ENCODE measurements around the gene KRT33B.

KRT33B gene

GRCh38 chr17:41404024-41404671 is 34.5 kb upstream of the KRT33B start (continued):
- TF ChIP-seq ZSCAN16 (tag by site-specific recombination; IDR thresholded peaks at IDR 0.05) (no peak), ZBTB48 (tag by site-specific recombination; IDR thresholded peaks at IDR 0.05) (peak; percentile 71), ZNF274 (IDR thresholded peaks at IDR 0.05; ENCODE audit: low read length) (no peak), ZNF274 (tag by site-specific recombination; IDR thresholded peaks at IDR 0.05; ENCODE audit: borderline replicate concordance) (no peak), ZNF133 (tag by site-specific recombination; IDR thresholded peaks at IDR 0.05) (no peak), ZNF837 (tag by site-specific recombination; IDR thresholded peaks at IDR 0.05) (no peak), ZNF19 (tag by site-specific recombination; IDR thresholded peaks at IDR 0.05; ENCODE audit: low read depth) (no peak), ZNF692 (tag by site-specific recombination; IDR thresholded peaks at IDR 0.05) (peak; percentile 97), ZEB2 (tag by site-specific recombination; IDR thresholded peaks at IDR 0.05) (peak; percentile 58), BCL11B (tag by site-specific recombination; IDR thresholded peaks at IDR 0.05; ENCODE audit: low read depth) (no peak), PRDM2 (tag by site-specific recombination; IDR thresholded peaks at IDR 0.05; ENCODE audit: borderline replicate concordance) (no peak), KLF1 (tag by site-specific recombination; IDR thresholded peaks at IDR 0.05) (peak; percentile 47; the same call in 1 of the 2 replicates), KLF8 (tag by site-specific recombination; IDR thresholded peaks at IDR 0.05) (peak; percentile 63; the same call in 1 of the 2 replicates), ZNF37A (tag by site-specific recombination; IDR thresholded peaks at IDR 0.05) (no peak), BCL11A (tag by site-specific recombination; IDR thresholded peaks at IDR 0.05; ENCODE audit: low read depth) (peak; percentile 93), SALL2 (tag by site-specific recombination; IDR thresholded peaks at IDR 0.05; ENCODE audit: borderline replicate concordance) (0 out of 2 replicates have a peak, but pooled peaks have one; percentile 62), ZNF660 (tag by site-specific recombination; IDR thresholded peaks at IDR 0.05) (peak; percentile 87), ZBTB21 (tag by site-specific recombination; IDR thresholded peaks at IDR 0.05) (peak; percentile 87), WT1 (tag by site-specific recombination; IDR thresholded peaks at IDR 0.05) (peak; percentile 28; the same call in 1 of the 2 replicates), ZNF561 (tag by site-specific recombination; IDR thresholded peaks at IDR 0.05; ENCODE audit: borderline replicate concordance) (no peak), ZNF211 (tag by site-specific recombination; IDR thresholded peaks at IDR 0.05; ENCODE audit: low read depth) (no peak), ZNF23 (tag by site-specific recombination; IDR thresholded peaks at IDR 0.05; ENCODE audit: borderline replicate concordance) (no peak), ZNF521 (tag by site-specific recombination; IDR thresholded peaks at IDR 0.05) (no peak), ZNF558 (tag by site-specific recombination; IDR thresholded peaks at IDR 0.05) (0 out of 2 replicates have a peak, but pooled peaks have one; percentile 42), ZNF266 (tag by site-specific recombination; IDR thresholded peaks at IDR 0.05; ENCODE audit: low read depth) (no peak), ZBTB49 (tag by site-specific recombination; IDR thresholded peaks at IDR 0.05; ENCODE audit: low read depth) (no peak)
- TF ChIP-seq, protein P1, sequence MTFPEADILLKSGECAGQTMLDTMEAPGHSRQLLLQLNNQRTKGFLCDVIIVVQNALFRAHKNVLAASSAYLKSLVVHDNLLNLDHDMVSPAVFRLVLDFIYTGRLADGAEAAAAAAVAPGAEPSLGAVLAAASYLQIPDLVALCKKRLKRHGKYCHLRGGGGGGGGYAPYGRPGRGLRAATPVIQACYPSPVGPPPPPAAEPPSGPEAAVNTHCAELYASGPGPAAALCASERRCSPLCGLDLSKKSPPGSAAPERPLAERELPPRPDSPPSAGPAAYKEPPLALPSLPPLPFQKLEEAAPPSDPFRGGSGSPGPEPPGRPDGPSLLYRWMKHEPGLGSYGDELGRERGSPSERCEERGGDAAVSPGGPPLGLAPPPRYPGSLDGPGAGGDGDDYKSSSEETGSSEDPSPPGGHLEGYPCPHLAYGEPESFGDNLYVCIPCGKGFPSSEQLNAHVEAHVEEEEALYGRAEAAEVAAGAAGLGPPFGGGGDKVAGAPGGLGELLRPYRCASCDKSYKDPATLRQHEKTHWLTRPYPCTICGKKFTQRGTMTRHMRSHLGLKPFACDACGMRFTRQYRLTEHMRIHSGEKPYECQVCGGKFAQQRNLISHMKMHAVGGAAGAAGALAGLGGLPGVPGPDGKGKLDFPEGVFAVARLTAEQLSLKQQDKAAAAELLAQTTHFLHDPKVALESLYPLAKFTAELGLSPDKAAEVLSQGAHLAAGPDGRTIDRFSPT (tag by site-specific recombination; IDR thresholded peaks at IDR 0.05) = peak; percentile 86
- TF ChIP-seq, protein P2, sequence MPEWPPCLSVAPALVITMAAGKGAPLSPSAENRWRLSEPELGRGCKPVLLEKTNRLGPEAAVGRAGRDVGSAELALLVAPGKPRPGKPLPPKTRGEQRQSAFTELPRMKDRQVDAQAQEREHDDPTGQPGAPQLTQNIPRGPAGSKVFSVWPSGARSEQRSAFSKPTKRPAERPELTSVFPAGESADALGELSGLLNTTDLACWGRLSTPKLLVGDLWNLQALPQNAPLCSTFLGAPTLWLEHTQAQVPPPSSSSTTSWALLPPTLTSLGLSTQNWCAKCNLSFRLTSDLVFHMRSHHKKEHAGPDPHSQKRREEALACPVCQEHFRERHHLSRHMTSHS (tag by site-specific recombination; IDR thresholded peaks at IDR 0.05) = no peak; the same call in 1 of the 2 replicates
